GM23338 (cell line): ENCODE data around the gene PDSS2. TPM values are rescaled to one million over a fixed set of nuclear protein-coding genes. Genes with fewer than 3 reads are reported as not detected.

Experiments
- ATAC-seq: fragments of 200-7000 bp; cut with Tn5 transposase; 3 replicates; pipeline ENCODE4 v1.9.1; 2020
- DNase-seq: peaks from one replicate; pipeline ENCODE4 v3.0.0-alpha.2; 2015; ENCODE audit warnings: low spot score
- H2AFZ ChIP-seq: fragments of 200-600 bp; sonication (generic); 2 replicates; pipeline ENCODE4 v1.8.0; 2016; ENCODE audit warnings: antibody characterized with exemption, mild to moderate bottlenecking, moderate library complexity
- H3F3A ChIP-seq: fragments of 200-600 bp; sonication (generic); replicated peaks from 2 replicates; pipeline ENCODE4 v1.8.0; 2017; ENCODE audit warnings: antibody characterized with exemption, mixed run types, low read depth
- H3K27ac ChIP-seq: fragments of 200-600 bp; sonication (generic); 2 replicates; pipeline ENCODE4 v1.6.1; 2016; ENCODE audit warnings: low read depth
- H3K27me3 ChIP-seq: fragments of 200-600 bp; sonication (generic); 2 replicates; pipeline ENCODE4 v1.8.0; 2016; ENCODE audit warnings: mild to moderate bottlenecking, mixed run types, moderate library complexity; ENCODE audit not compliant: insufficient read depth
- H3K36me3 ChIP-seq: fragments of 200-600 bp; sonication (generic); 2 replicates; pipeline ENCODE4 v1.8.0; 2016; ENCODE audit warnings: mild to moderate bottlenecking; ENCODE audit not compliant: insufficient read depth
- H3K4me1 ChIP-seq: fragments of 200-600 bp; sonication (generic); 2 replicates; pipeline ENCODE4 v1.8.0; 2016; ENCODE audit warnings: mild to moderate bottlenecking, moderate library complexity; ENCODE audit not compliant: insufficient read depth
- H3K4me2 ChIP-seq: fragments of 200-600 bp; sonication (generic); 2 replicates; pipeline ENCODE4 v1.7.1; 2017; ENCODE audit warnings: mixed run types
- H3K4me3 ChIP-seq: fragments of 200-600 bp; sonication (generic); 2 replicates; pipeline ENCODE4 v1.6.1; 2016; ENCODE audit warnings: mixed run types
- H3K79me2 ChIP-seq: fragments of 200-600 bp; sonication (generic); replicated peaks from 2 replicates; pipeline ENCODE4 v1.8.0; 2017; ENCODE audit warnings: mild to moderate bottlenecking; ENCODE audit not compliant: insufficient read depth
- H3K9me2 ChIP-seq: fragments of 200-600 bp; sonication (generic); 2 replicates; pipeline ENCODE4 v1.8.0; 2017; ENCODE audit not compliant: insufficient read depth
- H4K20me1 ChIP-seq: fragments of 200-600 bp; sonication (generic); replicated peaks from 2 replicates; pipeline ENCODE4 v1.8.0; 2017; ENCODE audit warnings: mild to moderate bottlenecking; ENCODE audit not compliant: insufficient read depth
- H3K27ac Mint-ChIP-seq: 2 replicates; pipeline ENCODE4 v1.8.0; 2020; ENCODE audit warnings: inconsistent platforms, mild to moderate bottlenecking, moderate library complexity, mixed read lengths
- H3K27me3 Mint-ChIP-seq: 3 replicates; pipeline ENCODE4 v1.8.0; 2022; ENCODE audit warnings: low read depth, mild to moderate bottlenecking, moderate library complexity, mixed read lengths, inconsistent platforms; ENCODE audit not compliant: insufficient read depth, poor library complexity
- H3K36me3 Mint-ChIP-seq: 3 replicates; pipeline ENCODE4 v1.8.0; 2021; ENCODE audit warnings: low read depth, mild to moderate bottlenecking, inconsistent platforms, moderate library complexity, mixed read lengths
- H3K4me1 Mint-ChIP-seq: 3 replicates; pipeline ENCODE4 v1.8.0; 2020; ENCODE audit warnings: mild to moderate bottlenecking, inconsistent platforms, mixed read lengths
- H3K4me3 Mint-ChIP-seq: 3 replicates; pipeline ENCODE4 v1.8.0; 2021; ENCODE audit warnings: moderate library complexity, mild to moderate bottlenecking, inconsistent platforms, mixed read lengths
- H3K9me3 Mint-ChIP-seq: 3 replicates; pipeline ENCODE4 v1.8.0; 2020; ENCODE audit warnings: moderate library complexity, mild to moderate bottlenecking, inconsistent platforms, mixed read lengths
- CREB1 ChIP-seq: fragments of 250-450 bp; sonication (Bioruptor Pico); IDR thresholded peaks from 2 replicates; pipeline ENCODE4 v1.5.0; 2020; ENCODE audit warnings: low read depth, mild to moderate bottlenecking, moderate library complexity
- ETS1 ChIP-seq: IDR thresholded peaks from 2 replicates; pipeline ENCODE4 v1.6.1; 2016; ENCODE audit warnings: antibody characterized with exemption
- EZH2 ChIP-seq: fragments of 200-600 bp; sonication (generic); IDR thresholded peaks from one replicate; pipeline ENCODE4 v1.8.0; 2017; ENCODE audit warnings: antibody characterized with exemption, mild to moderate bottlenecking, low read depth; ENCODE audit not compliant: unreplicated experiment
- EZH2phosphoT487 ChIP-seq: fragments of 200-600 bp; sonication (generic); IDR thresholded peaks from one replicate; pipeline ENCODE4 v1.8.1; 2018; ENCODE audit warnings: antibody characterized with exemption; ENCODE audit not compliant: unreplicated experiment
- POLR2AphosphoS5 ChIP-seq: IDR thresholded peaks from 2 replicates; pipeline ENCODE4 v1.6.1; 2016; ENCODE audit warnings: antibody characterized with exemption, low read depth
- STAT1 ChIP-seq: IDR thresholded peaks from one replicate; pipeline ENCODE4 v1.6.1; 2016; ENCODE audit warnings: antibody characterized with exemption; ENCODE audit not compliant: unreplicated experiment
- ZNF114 ChIP-seq: fragments of 250-450 bp; sonication (Bioruptor Pico); IDR thresholded peaks from 2 replicates; pipeline ENCODE4 v1.5.0; 2020; ENCODE audit warnings: mild to moderate bottlenecking, moderate library complexity
- ZNF331 ChIP-seq: fragments of 250-450 bp; sonication (Bioruptor Pico); IDR thresholded peaks from 2 replicates; pipeline ENCODE4 v1.5.0; 2020; ENCODE audit warnings: low read depth, mild to moderate bottlenecking, moderate library complexity
- ZNF462 ChIP-seq: fragments of 250-450 bp; sonication (Bioruptor Pico); IDR thresholded peaks from 2 replicates; pipeline ENCODE4 v1.5.0; 2020; ENCODE audit warnings: mild to moderate bottlenecking, moderate library complexity
- polyA plus RNA-seq: library from polyadenylated mRNA; unstranded; fragments of >200 nt; fragmentation: Nextera tagmentation; extraction: Ambion mirVana; gene quantifications from 2 replicates; pipeline ENCODE4 v1.2.1, GENCODE V29; 2016
- total RNA-seq: library from RNA; depleted of rRNA; stranded (reverse); fragments of >200 nt; shearing (Covaris generic); gene quantifications from 2 replicates; pipeline ENCODE4 v1.2.3, GENCODE V29; 2014

The PDSS2 gene
- total and polyA plus RNA-seq, 2 experiments from 2014 or later, result 7.3 to 16.7 TPM

DNA sequence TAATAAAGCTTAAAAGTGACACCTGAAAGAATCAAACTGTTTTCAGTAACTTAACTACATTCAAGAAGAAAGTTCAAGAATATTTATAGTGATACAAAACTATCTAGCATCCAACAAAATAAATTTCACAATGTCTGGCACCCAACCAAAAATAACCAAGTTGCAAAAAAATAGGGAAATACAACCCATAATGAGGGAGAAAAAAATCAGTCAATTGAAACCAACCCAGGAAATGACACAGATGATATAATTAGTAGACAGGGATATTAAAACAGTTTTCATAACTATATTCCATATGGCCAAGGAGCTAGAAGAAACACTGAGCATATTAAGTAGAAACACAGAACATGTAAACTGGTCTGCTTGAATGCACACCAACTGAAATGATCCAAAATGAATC lies 223.9 kb downstream of the PDSS2 start:
- peaks cover 8% of the 10 kb centered on the region for H3K4me1 Mint-ChIP-seq
- H3K4me1 ChIP-seq, result peaks cover 6% of the 10 kb centered on the region; the same call in 1 of the 2 replicates
- H3K79me2 ChIP-seq, result no peaks in the 10 kb centered on the region
- H3K27me3 Mint-ChIP-seq, result no peaks in the 10 kb centered on the region
- DNase-seq (no peak), ATAC-seq (no peak)
- peaks cover 7% of the 10 kb centered on the region; the same call in 1 of the 3 replicates for H3K9me3 Mint-ChIP-seq
- no peaks in the 10 kb centered on the region for H3K36me3 ChIP-seq
- TF ChIP-seq ZNF331 (CRISPR knock-in tag) (no peak), EZH2 (no peak), STAT1 (no peak), ZNF462 (CRISPR knock-in tag) (no peak), POLR2AphosphoS5 (no peak), EZH2phosphoT487 (no peak)
- H3K36me3 Mint-ChIP-seq, result peaks cover 9% of the 10 kb centered on the region; the same call in 2 of the 3 replicates
- H4K20me1 ChIP-seq, result 0 out of 2 replicates have a peak, but pooled peaks cover 3% of the 10 kb centered on the region
- no peaks in the 10 kb centered on the region for H3F3A ChIP-seq
- no peaks in the 10 kb centered on the region for H3K27me3 ChIP-seq
- H2AFZ ChIP-seq, result no peak overlapping the region
- H3K27ac Mint-ChIP-seq, result no peak overlapping the region
- H3K9me2 ChIP-seq, result no peaks in the 10 kb centered on the region
- H3K4me3 Mint-ChIP-seq, result no peak overlapping the region
- no peak overlapping the region for H3K4me2 ChIP-seq
- no peak overlapping the region for H3K27ac ChIP-seq
- H3K4me3 ChIP-seq, result no peak overlapping the region

DNA sequence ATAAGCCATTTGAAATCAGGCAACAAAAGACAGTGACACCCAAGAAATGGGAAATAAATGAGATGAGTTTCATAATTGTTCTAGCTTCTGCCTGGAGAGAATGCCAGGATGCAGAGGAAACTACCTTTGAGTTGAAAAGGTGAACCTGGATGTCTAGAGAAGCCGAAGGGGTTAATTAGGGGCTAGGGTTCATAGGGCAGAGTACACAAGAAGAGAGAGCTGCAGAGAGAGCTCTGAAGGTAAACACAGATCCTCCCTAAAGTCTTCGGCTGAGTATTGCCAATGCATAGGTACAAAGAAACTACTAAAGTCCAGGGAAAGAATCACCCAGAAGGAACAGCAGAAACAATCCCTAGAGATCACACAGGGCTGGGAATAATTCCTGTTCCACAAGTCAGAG lies 224.4 kb downstream of the PDSS2 start:
- no peaks in the 10 kb centered on the region for H3K27me3 Mint-ChIP-seq
- peaks cover 8% of the 10 kb centered on the region for H3K4me1 Mint-ChIP-seq
- peaks cover 9% of the 10 kb centered on the region; the same call in 2 of the 3 replicates for H3K36me3 Mint-ChIP-seq
- H3K27ac Mint-ChIP-seq, result no peak overlapping the region
- Histone ChIP-seq H3K9me2 (no peaks in the 10 kb centered on the region), H4K20me1 (0 out of 2 replicates have a peak, but pooled peaks cover 3% of the 10 kb centered on the region), H3K27me3 (no peaks in the 10 kb centered on the region), H3K4me1 (peaks cover 6% of the 10 kb centered on the region; the same call in 1 of the 2 replicates), H3K36me3 (no peaks in the 10 kb centered on the region), H3F3A (no peaks in the 10 kb centered on the region), H3K4me3 (no peak overlapping the region), H2AFZ (no peak overlapping the region), H3K4me2 (no peak overlapping the region), H3K79me2 (no peaks in the 10 kb centered on the region), H3K27ac (no peak overlapping the region)
- no peak for DNase-seq
- H3K4me3 Mint-ChIP-seq, result no peak overlapping the region
- ATAC-seq, result no peak
- H3K9me3 Mint-ChIP-seq, result peaks cover 7% of the 10 kb centered on the region; the same call in 1 of the 3 replicates
- TF ChIP-seq EZH2, result no peak
- no peak for TF ChIP-seq CREB1 (CRISPR knock-in tag)
- no peak for TF ChIP-seq ETS1
- TF ChIP-seq EZH2phosphoT487, result no peak
- no peak for TF ChIP-seq ZNF114 (CRISPR knock-in tag)
